Measurements from ENCODE around the gene ASCL2. TPM values are rescaled to one million over a fixed set of nuclear protein-coding genes. Genes with fewer than 3 reads are reported as not detected.

ASCL2 gene
- total and polyA plus RNA-seq, 2 experiments from 2014 or later = 5.6 to 7.9 TPM

DNA sequence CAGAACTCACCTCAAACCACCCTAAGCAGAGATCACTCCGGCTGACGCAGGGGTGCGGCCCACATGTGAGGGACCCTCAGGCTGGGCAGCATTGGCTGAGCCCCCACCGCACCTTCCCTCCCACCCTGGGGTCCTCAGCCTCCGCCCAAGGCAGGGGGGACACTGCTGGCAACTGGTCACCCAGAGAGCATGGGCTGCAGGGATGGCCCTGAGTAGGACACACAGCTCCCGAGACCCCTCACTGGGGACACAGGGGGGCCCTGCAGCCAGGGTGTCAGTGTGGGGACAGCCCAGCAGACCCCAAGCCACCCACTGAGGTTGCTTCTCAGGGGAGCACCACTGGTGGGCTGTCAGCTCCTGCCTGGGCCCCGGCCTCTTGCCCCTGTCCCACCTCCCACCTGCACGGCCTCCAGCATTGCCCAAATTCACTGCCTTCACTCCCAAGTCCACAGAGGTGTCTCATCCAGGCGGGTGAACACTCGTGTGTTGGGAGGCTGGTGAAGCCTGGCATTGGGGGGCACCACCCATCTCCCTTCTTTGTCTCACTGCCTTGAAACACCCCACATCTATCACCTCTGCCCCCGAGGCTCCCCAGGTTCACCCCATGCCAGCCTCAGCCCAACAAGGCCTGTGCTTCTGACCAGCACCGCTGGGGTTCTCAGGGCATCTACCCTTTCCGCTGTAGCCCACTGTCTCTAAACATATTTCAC, 26.7 kb upstream of the ASCL2 start:
- WGBS (ENCODE audit: low lambda C conversion rate, missing lambda C conversion rate) = 93% methylated on average over 13 of the region's 13 CpGs
- Histone ChIP-seq H3K9me2 (replicated peaks; ENCODE audit: insufficient read depth) (no peaks in the 10 kb centered on the region), H3K27me3 (no peaks in the 10 kb centered on the region), H2AFZ (no peak overlapping the region), H4K20me1 (ENCODE audit: insufficient read depth, poor library complexity, severe bottlenecking) (no peaks in the 10 kb centered on the region), H3K4me3 (no peak overlapping the region), H3K4me2 (no peak overlapping the region), H3K4me1 (ENCODE audit: insufficient read depth) (peaks cover 19% of the 10 kb centered on the region), H3K27ac (no peak overlapping the region), H3K79me2 (no peaks in the 10 kb centered on the region), H3K9me3 (ENCODE audit: low read depth) (no peaks in the 10 kb centered on the region), H3K36me3 (replicated peaks; ENCODE audit: insufficient read depth, low read depth) (no peaks in the 10 kb centered on the region)
- no peak for DNase-seq (ENCODE audit: low spot score)
- TF ChIP-seq, protein P1, sequence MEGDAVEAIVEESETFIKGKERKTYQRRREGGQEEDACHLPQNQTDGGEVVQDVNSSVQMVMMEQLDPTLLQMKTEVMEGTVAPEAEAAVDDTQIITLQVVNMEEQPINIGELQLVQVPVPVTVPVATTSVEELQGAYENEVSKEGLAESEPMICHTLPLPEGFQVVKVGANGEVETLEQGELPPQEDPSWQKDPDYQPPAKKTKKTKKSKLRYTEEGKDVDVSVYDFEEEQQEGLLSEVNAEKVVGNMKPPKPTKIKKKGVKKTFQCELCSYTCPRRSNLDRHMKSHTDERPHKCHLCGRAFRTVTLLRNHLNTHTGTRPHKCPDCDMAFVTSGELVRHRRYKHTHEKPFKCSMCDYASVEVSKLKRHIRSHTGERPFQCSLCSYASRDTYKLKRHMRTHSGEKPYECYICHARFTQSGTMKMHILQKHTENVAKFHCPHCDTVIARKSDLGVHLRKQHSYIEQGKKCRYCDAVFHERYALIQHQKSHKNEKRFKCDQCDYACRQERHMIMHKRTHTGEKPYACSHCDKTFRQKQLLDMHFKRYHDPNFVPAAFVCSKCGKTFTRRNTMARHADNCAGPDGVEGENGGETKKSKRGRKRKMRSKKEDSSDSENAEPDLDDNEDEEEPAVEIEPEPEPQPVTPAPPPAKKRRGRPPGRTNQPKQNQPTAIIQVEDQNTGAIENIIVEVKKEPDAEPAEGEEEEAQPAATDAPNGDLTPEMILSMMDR (IDR thresholded peaks at IDR 0.05; ENCODE audit: poor library complexity) = no peak
- TF ChIP-seq EZH2phosphoT487 (IDR thresholded peaks at IDR 0.05; ENCODE audit: low read depth, severe bottlenecking, unreplicated experiment) (no peak), EZH2 (IDR thresholded peaks at IDR 0.05; ENCODE audit: borderline replicate concordance) (no peak)

DNA sequence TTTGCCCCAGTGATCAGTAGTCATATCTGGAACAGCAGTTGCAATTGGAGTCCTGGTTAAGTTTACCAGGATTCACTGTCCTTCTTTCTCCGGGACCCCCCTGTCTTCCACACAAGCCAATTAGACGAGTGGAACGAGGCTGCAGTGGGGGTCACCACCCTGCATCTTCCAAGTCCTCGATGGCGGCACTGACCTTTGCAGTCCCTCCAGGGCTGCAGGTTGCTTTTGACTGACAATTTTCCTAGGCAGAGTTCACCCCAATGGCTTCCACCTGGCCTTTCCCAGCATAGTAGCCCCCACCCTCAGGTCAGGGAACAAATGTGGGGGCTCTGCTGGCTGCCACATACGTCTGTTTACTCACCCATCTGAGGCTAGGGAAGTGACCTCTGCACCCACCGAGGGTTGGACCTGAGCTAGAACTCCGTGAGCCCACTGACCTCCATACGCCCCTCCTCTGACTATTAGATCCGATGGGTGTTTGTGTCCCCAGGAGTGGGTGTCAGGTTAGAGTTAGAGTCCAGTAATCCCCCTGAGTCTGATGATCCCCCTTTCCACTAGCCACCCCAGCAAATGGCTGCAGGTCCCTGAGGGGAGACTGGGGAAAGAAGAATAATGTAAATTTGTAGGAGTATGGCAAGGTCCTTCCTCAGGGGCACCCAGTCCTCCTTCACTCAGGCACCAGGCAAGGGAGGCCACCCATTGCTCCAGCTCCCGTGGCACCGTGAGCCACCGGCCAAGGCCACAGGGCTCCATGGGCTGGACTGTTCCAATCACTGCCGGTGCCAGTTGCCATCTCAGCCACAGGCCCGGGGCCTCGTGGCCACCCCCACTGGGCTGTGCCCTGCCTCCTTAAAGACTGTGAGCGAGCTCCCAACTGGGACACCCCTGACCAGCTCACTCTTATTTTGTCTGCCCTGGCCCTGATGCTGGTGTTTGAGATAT, 25.9 kb upstream of the ASCL2 start:
- no peaks in the 10 kb centered on the region for H3K79me2 ChIP-seq
- H3K27me3 ChIP-seq = no peaks in the 10 kb centered on the region
- WGBS (ENCODE audit: low lambda C conversion rate, missing lambda C conversion rate) = 93% methylated on average over 17 of the region's 17 CpGs
- no peak overlapping the region for H3K4me3 ChIP-seq
- no peak overlapping the region for H3K4me2 ChIP-seq
- H3K9me3 ChIP-seq (ENCODE audit: low read depth) = no peaks in the 10 kb centered on the region
- H3K9me2 ChIP-seq (replicated peaks; ENCODE audit: insufficient read depth) = no peaks in the 10 kb centered on the region
- no peak overlapping the region for H3K27ac ChIP-seq
- no peak for DNase-seq (ENCODE audit: low spot score)
- H2AFZ ChIP-seq = no peak overlapping the region
- no peaks in the 10 kb centered on the region for H3K36me3 ChIP-seq (replicated peaks; ENCODE audit: insufficient read depth, low read depth)
- H3K4me1 ChIP-seq (ENCODE audit: insufficient read depth) = peaks cover 11% of the 10 kb centered on the region
- TF ChIP-seq, protein P1 (IDR thresholded peaks at IDR 0.05; ENCODE audit: poor library complexity) = no peak
- TF ChIP-seq EZH2 (IDR thresholded peaks at IDR 0.05; ENCODE audit: borderline replicate concordance) (no peak), EZH2phosphoT487 (IDR thresholded peaks at IDR 0.05; ENCODE audit: low read depth, severe bottlenecking, unreplicated experiment) (no peak)
- no peaks in the 10 kb centered on the region for H4K20me1 ChIP-seq (ENCODE audit: insufficient read depth, poor library complexity, severe bottlenecking)

DNA sequence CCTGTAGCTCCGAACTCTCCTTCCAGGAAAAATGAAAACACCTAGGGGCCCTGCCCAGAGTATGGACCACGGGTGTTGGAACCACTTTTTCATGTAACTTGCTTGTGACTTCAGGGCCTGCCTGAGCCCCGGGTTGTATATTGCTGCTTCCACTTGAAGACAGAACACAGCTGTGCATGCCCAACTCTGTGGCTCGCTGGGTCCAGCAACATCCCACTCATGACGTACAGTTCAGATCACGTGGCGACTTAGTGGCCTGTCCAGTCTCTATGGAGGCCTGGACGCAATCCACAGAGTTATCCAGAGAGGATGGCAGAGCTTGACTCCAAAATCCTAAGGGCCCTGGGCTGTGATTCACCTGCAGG, 24.5 kb upstream of the ASCL2 start:
- Histone ChIP-seq H3K4me2 (no peak overlapping the region), H3K79me2 (no peaks in the 10 kb centered on the region), H3K4me1 (ENCODE audit: insufficient read depth) (peaks cover 5% of the 10 kb centered on the region), H4K20me1 (ENCODE audit: insufficient read depth, poor library complexity, severe bottlenecking) (no peaks in the 10 kb centered on the region), H3K36me3 (replicated peaks; ENCODE audit: insufficient read depth, low read depth) (no peaks in the 10 kb centered on the region), H3K4me3 (no peak overlapping the region), H2AFZ (no peak overlapping the region), H3K9me2 (replicated peaks; ENCODE audit: insufficient read depth) (no peaks in the 10 kb centered on the region), H3K27ac (no peak overlapping the region), H3K9me3 (ENCODE audit: low read depth) (no peaks in the 10 kb centered on the region), H3K27me3 (peaks cover 4% of the 10 kb centered on the region)
- no peak for DNase-seq (ENCODE audit: low spot score)
- 88% methylated on average over 8 of the region's 8 CpGs for WGBS (ENCODE audit: low lambda C conversion rate, missing lambda C conversion rate)
- TF ChIP-seq EZH2 (IDR thresholded peaks at IDR 0.05; ENCODE audit: borderline replicate concordance) = no peak
- TF ChIP-seq EZH2phosphoT487 (IDR thresholded peaks at IDR 0.05; ENCODE audit: low read depth, severe bottlenecking, unreplicated experiment) = no peak
- TF ChIP-seq, protein P1 (IDR thresholded peaks at IDR 0.05; ENCODE audit: poor library complexity) = no peak

Data from hepatocyte (in vitro differentiated cells).